Muscle of back (tissue), 13 donors: Measurements from ENCODE around the gene CABCOCO1. TPM values are rescaled to one million over a fixed set of nuclear protein-coding genes. Genes with fewer than 3 reads are reported as not detected.
A peak's percentile ranks its signal among the peaks of the same experiment; 100 is the strongest.

Experiments
- DNase-seq, 3 donors: peaks; one replicate each; pipeline versions ENCODE4 v3.0.0 to v3.0.0-alpha.2; 2013
- long read RNA-seq, 9 donors: transcript quantifications; one replicate each; lab custom pipeline, GENCODE V29; 2026
- polyA plus RNA-seq, 10 donors: library from polyadenylated mRNA; unstranded; fragments of 120-200 nt; gene quantifications; one replicate each; pipeline ENCODE4 v1.2.1, GENCODE V29; 2013; ENCODE audit not compliant: insufficient read length in 10 of 10

The CABCOCO1 gene
- 1 to 10 TPM in 1 of 10 donors, under 1 TPM in 7, not detected in 2; 0.20 to 1.5 (median 0.50) TPM for polyA plus RNA-seq
- long read RNA-seq, donor 1: 0 reads
- long read RNA-seq, donor 2: 0 reads
- long read RNA-seq, donor 3: 0 reads
- long read RNA-seq, donor 4: 0 reads
- long read RNA-seq, donor 5: 0 reads
- long read RNA-seq, donor 6: 0 reads
- long read RNA-seq, donor 7: 0 reads
- long read RNA-seq, donor 8: 0 reads
- long read RNA-seq, donor 9: 0 reads

- DNase-seq: peak; percentile 45 to 83 (median 56)
Measured at GRCh38 chr10:61662794-61663259, at the start of gene CABCOCO1. Gene CABCOCO1, plus strand, starts transcription at chr10:61662929. Its CDS starts 44 bp downstream, at chr10:61662973.

- no peak for DNase-seq
Measured at GRCh38 chr10:61613665-61614064, 49.1 kb upstream of the CABCOCO1 start.

- DNase-seq: no peak
Measured at GRCh38 chr10:61616611-61617010, 46.1 kb upstream of the CABCOCO1 start.

- no peak for DNase-seq
Measured at GRCh38 chr10:61617180-61617579, 45.5 kb upstream of the CABCOCO1 start.

GRCh38 chr10:61617586-61617985 lies 45.1 kb upstream of the CABCOCO1 start:
- DNase-seq: no peak

GRCh38 chr10:61618388-61618961 lies 44.3 kb upstream of the CABCOCO1 start:
- DNase-seq: no peak

GRCh38 chr10:61620506-61620905 lies 42.2 kb upstream of the CABCOCO1 start:
- no peak for DNase-seq

- DNase-seq: no peak
Measured at GRCh38 chr10:61621605-61622051, 41.1 kb upstream of the CABCOCO1 start.

- DNase-seq: peak in 2 of 3 donors; percentile 42 to 71
Measured at GRCh38 chr10:61623161-61623560, 39.6 kb upstream of the CABCOCO1 start.

- DNase-seq: no peak
Measured at GRCh38 chr10:61626209-61626608, 36.5 kb upstream of the CABCOCO1 start.

- no peak for DNase-seq
Measured at GRCh38 chr10:61627266-61627665, 35.5 kb upstream of the CABCOCO1 start.

- DNase-seq: peak in 1 of 3 donors; percentile 71
Measured at GRCh38 chr10:61628151-61628874, 34.4 kb upstream of the CABCOCO1 start.

GRCh38 chr10:61628875-61629513 lies 33.7 kb upstream of the CABCOCO1 start:
- peak in 1 of 3 donors; percentile 86 for DNase-seq

- no peak for DNase-seq
Measured at GRCh38 chr10:61629576-61629975, 33.2 kb upstream of the CABCOCO1 start.

- no peak for DNase-seq
Measured at GRCh38 chr10:61632057-61632670, 30.6 kb upstream of the CABCOCO1 start.

- DNase-seq: peak in 1 of 3 donors; percentile 65
Measured at GRCh38 chr10:61633665-61634064, 29.1 kb upstream of the CABCOCO1 start.

GRCh38 chr10:61634746-61635145 lies 28.0 kb upstream of the CABCOCO1 start:
- DNase-seq: peak; percentile 30 to 73 (median 64)

GRCh38 chr10:61635471-61635870 lies 27.3 kb upstream of the CABCOCO1 start:
- DNase-seq: peak in 2 of 3 donors; percentile 22 to 66

- DNase-seq: peak in 2 of 3 donors; percentile 27 to 60
Measured at GRCh38 chr10:61635932-61636331, 26.8 kb upstream of the CABCOCO1 start.

- DNase-seq: no peak
Measured at GRCh38 chr10:61639952-61640351, 22.8 kb upstream of the CABCOCO1 start.

GRCh38 chr10:61640856-61641255 lies 21.9 kb upstream of the CABCOCO1 start:
- DNase-seq: no peak

- DNase-seq: peak in 2 of 3 donors; percentile 34 to 45
Measured at GRCh38 chr10:61642150-61642571, 20.6 kb upstream of the CABCOCO1 start.
